ENCODE results near the gene TEAD1.
"Not testable (repeated sequence)": the region's sequence is repeated elsewhere in the genome, so short reads cannot be mapped to it uniquely, and the experiment has no call there.

Gene TEAD1

DNA sequence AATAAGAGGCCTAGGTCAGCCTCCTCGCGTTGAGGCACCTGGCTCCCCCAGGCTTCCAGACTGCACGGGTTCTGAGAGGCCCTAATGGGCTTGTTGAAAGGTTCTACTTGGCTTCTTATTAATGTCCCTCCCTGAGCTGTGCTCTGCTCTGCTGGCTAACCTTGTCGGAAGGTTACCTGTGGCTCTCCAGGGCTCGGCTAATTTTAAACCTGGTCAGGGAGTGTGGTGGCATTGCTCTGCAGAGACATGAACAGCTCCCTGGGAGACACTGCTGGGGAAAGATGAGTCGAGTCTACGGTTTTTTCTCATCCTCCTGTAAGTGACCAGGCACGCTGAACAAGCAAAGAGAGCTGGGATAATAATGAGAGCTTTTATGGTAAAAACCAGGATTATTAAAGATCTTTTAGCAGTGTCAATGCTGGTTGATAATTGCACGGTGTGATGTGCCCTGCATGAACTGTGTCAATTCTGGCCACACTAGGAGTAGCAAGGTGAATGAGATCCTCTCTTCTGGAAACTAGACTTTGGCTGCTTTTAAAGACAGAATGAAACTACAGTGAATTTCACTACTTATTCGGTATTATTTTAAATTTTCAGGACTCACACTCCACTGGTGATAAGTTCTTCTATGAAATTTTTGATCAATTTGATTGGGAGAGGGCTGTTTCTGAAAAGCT lies 70.7 kb downstream of the TEAD1 start:
- no peak for DNase-seq

DNA sequence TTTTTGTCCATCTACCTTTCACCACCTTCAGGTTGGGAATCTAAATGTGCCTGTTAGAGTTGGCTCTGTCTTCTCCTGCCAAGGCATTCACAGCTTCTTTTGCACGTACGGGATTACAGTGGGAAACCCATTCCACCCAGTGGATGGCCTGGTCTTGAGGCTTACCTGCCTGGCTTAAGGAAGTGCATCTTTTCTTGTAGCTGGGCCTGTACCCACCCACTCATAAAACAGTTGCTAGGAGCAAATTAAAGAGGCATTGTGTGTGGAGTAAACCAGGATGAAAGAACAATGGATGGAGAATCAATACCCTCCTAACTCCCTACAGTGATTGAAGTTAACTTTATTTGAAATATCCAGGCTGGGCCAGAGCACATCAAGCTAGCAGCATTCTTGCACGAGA lies 71.6 kb downstream of the TEAD1 start:
- no peak for DNase-seq

- peak; percentile 86 for DNase-seq
Measured at GRCh38 chr11:12746593-12747097, 72.4 kb downstream of the TEAD1 start.

DNA sequence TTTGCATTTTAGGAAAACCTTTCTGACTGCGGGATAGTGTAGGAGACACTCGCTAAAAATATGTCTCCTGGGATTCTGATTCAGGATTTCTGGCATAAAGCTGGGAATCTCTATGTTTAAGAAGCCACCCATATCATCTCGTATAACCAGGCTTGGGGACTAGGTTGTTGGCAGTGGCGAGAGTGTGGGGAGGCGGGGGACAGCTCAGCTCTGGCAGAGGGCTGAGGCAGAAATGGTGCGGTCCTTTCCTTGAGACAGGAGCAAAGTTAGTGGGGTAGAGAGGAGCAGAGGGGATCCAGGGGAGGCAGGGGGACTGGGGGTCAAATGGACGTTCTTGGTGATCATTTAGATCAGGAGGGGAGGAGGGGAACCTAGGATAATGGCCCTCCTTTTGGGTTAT lies 74.3 kb downstream of the TEAD1 start:
- no peak for DNase-seq

DNA sequence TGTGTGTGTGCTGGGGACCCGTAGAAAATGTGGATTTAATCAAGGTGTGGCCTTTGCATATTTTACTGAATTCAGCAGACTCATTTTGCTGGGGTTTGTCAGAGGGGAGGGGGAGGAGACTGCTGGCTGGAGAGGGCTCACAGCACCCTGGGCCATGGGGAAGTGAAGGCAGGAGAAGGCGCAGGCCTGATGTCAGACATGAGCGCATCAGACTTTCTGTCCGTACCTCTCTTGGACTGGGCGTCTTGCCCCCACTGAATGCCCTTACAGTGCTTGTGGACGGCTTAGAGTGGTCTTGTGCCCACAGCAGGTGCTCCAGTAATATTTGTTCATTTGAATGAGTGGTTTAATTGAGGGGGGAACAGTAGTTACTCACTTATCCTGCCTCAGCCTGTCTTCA lies 75.2 kb downstream of the TEAD1 start:
- DNase-seq: no peak

GRCh38 chr11:12750181-12750580 lies 76.0 kb downstream of the TEAD1 start:
- DNase-seq: no peak

- no peak for DNase-seq
Measured at GRCh38 chr11:12752868-12753524, 78.8 kb downstream of the TEAD1 start.

- no peak for DNase-seq
Measured at GRCh38 chr11:12754021-12754420, 79.8 kb downstream of the TEAD1 start.

- no peak for DNase-seq
Measured at GRCh38 chr11:12754582-12755234, 80.5 kb downstream of the TEAD1 start.

GRCh38 chr11:12755510-12756453 lies 81.6 kb downstream of the TEAD1 start:
- DNase-seq: no peak

- DNase-seq: no peak
Measured at GRCh38 chr11:12756454-12756806, 82.2 kb downstream of the TEAD1 start.

DNA sequence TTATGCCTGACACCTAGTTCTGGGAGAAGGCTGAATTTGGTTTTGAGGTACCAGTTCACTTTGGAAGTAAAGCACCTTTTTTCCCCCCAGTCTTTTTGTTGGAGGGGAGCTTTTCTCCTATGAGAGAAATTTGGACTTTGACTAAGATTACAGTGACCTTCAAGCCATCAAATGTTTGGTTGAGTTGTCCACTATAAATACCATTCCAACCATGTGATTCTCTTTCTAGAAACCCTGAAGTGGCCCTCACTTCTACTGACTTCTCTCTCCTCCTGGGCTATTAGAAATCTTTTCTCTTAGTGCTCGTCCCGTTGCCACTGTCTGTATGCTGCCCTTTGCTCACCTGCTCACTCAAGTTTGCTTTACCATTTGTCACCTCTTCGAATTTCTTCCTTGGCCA lies 82.6 kb downstream of the TEAD1 start:
- DNase-seq: no peak

DNA sequence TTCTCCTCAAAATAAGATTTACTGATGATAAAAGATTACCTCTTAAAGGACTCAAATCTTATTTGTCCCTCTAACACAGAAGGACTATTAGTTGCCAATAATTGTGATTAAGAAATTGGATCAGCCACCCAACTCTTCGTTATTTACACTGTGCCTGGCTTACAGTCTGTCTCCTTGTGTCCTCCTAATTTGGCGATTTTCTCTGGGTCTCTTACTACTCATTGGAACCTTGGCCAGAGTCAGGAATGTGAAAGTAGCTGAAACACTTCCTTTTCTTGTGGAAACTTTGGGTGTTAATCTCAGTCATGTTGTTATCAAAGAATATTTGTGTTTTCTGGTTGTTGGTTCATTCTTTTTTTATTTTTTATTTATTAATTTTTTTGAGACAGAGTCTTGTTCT lies 83.2 kb downstream of the TEAD1 start:
- peak; percentile 11 for DNase-seq

GRCh38 chr11:12758117-12758516 lies 83.9 kb downstream of the TEAD1 start:
- not testable (repeated sequence) for DNase-seq

DNA sequence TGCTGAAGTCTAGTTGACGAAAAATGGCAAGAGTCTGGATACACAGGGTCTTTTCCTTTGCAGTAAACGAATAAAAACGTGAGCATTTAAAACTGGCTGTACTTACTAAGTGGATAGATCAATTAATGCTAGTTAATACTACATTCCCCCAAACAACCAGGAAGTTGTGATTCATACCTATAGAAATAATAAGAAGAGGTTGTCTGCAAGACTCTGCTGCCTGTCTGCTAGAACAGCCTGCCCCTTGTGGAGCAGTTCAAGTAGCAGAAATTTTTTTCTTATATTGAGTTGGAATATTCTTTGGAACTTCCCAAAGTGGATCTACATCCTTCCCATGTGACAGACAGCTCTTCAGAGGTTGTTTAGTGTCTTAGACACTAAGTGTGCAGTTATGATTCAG lies 86.8 kb downstream of the TEAD1 start:
- DNase-seq: no peak

DNA sequence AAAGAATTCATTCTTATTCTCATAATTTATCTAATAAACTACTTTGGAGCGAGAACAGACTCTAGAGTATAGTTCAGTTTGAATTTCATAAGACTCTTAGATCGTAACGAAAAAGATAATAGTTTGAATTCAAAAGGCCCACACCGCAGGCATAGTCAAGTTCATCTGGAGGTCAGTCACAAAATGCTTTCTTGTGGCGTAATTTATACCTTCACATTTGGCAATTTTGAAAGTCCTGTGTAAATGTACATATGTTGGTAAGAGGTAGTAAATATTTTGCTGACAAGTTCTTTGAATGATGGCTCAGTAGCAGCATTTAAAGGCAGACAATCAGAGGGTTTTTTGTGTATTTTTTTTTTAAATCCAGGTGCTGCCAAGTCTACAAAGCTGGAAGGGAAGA lies 88.1 kb downstream of the TEAD1 start:
- DNase-seq: no peak

DNA sequence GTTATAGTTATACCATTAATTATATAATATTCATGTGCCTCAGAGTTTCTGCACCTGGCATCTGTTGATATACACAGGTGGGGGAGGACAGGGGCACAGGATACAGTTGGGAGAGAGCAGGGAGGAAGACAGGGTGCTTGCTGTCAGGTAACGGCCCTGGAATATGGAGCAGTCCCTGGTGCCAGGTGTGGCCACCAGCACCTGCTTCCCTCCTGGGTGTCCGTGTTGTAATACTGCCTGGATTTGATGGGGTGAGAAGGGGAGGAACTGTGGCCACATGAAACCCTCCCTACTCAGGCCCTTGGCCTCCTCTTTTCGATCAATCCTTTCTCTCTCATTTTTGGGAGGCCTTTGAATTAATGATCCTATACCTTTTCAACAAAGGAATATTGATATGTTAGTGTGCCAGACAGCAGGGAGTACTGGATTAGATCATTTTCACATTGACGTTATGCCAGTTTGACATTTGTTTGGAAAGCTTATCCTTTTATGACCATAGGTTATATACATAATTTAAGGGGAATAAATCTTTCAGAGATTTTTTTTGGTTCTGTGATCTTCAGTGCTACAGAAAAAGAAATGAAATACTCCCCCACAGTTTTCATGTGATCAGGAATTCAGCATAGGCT lies 88.6 kb downstream of the TEAD1 start:
- DNase-seq: no peak

GRCh38 chr11:12764187-12764914 lies 90.1 kb downstream of the TEAD1 start:
- no peak for DNase-seq

GRCh38 chr11:12765428-12765827 lies 91.2 kb downstream of the TEAD1 start:
- DNase-seq: peak; percentile 63

GRCh38 chr11:12767027-12767426 lies 92.8 kb downstream of the TEAD1 start:
- no peak for DNase-seq

DNA sequence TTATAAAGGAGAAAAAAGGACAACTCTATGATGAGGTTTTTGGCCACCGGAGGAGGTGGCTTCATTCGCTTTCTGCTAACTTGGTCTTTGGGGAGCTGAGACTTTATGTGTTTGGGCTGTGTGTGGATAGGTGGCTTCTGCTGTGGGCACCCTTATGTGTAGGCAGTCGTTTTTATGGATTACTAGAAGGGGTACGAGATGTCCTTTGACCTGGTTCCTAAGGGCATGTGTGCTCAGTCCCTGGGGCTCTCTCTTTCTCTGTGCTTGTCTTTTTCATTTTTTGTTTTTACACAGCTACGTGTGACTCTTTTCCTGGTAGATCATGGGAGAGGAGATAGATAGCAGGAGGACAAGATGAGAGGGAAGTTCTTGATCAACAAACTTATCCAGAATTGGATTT lies 93.4 kb downstream of the TEAD1 start:
- no peak for DNase-seq

All from NCI-H446 treated with DMSO at 0.1 percent for 48 hours (cell line).